Thyroid gland (tissue), 4 donors: ENCODE data around the gene VWA5B2. TPM values are rescaled to one million over a fixed set of nuclear protein-coding genes. Genes with fewer than 3 reads are reported as not detected.

ENCODE experiments used
- DNase-seq, 2 donors: peaks; one replicate each; pipeline ENCODE4 v3.0.0-alpha.2; 2019
- H3K27ac ChIP-seq, 3 donors: fragments of 200-600 bp; sonication (generic); 1 replicate in 2 of 3; 2 replicates in 1 of 3; pipeline ENCODE4 v1.5.1; 2016 to 2019; ENCODE audit warnings: mild to moderate bottlenecking in 1 of 3, moderate library complexity in 1 of 3
- H3K27me3 ChIP-seq: fragments of 200-600 bp; sonication (generic); one replicate; pipeline ENCODE4 v1.5.1; 2019
- H3K36me3 ChIP-seq, 2 donors: fragments of 200-600 bp; sonication (generic); one replicate each; pipeline ENCODE4 v1.5.1; 2016 to 2019
- H3K4me1 ChIP-seq, 2 donors: fragments of 200-600 bp; sonication (generic); one replicate each; pipeline ENCODE4 v1.5.1; 2017 to 2019
- H3K4me3 ChIP-seq, 3 donors: fragments of 200-600 bp; sonication (generic); replicated peaks in 1 of 3; 1 replicate in 2 of 3; 2 replicates in 1 of 3; pipeline ENCODE4 v1.5.1; 2016; ENCODE audit warnings: mild to moderate bottlenecking in 1 of 3
- H3K9me3 ChIP-seq: fragments of 200-600 bp; sonication (generic); one replicate; pipeline ENCODE4 v1.5.1; 2017
- CTCF ChIP-seq, 6 experiments: fragments of 200-600 bp in 3 of 6; fragments of 450-650 bp in 3 of 6; sonication (generic) in 3 of 6; IDR thresholded peaks; one replicate each; pipeline ENCODE4 v1.5.1; 2016 to 2019; ENCODE audit warnings: antibody characterized with exemption in 6 of 6, mild to moderate bottlenecking in 2 of 6, inconsistent platforms in 1 of 6, moderate library complexity in 1 of 6
- POLR2A ChIP-seq, 2 donors: fragments of 450-650 bp; IDR thresholded peaks; one replicate each; pipeline ENCODE4 v1.6.1; 2017; ENCODE audit warnings: antibody characterized with exemption in 2 of 2, mild to moderate bottlenecking in 2 of 2, moderate library complexity in 1 of 2
- WGBS, 2 donors: methylation state at CpG; one replicate each; pipeline ENCODE4 v1.1.5; 2017; 5-methylcytosine and 5-hydroxymethylcytosine counted together
- intact Hi-C: fragments of 100-400 bp; cut with DNase I; formaldehyde crosslinking; loops from one replicate; pipeline ENCODE4 v1.15.1; 2023
- total RNA-seq, 4 donors: library from RNA; depleted of rRNA; stranded (reverse); fragments of >200 nt; gene quantifications; one replicate each; pipeline ENCODE4 v1.2.3, GENCODE V29; 2016

VWA5B2 gene
- total RNA-seq = under 1 TPM in 3 of 4 donors, not detected in 1; 0.42 to 0.88 (median 0.45) TPM

GRCh38 chr3:184229394-184230080 is at the start of gene VWA5B2:
TSS of gene VWA5B2 (plus strand) at chr3:184229585. CDS start at chr3:184230529, 944 bp downstream.
- Histone ChIP-seq H3K27me3 (peaks cover 6% of the 10 kb centered on the region), H3K9me3 (no peaks in the 10 kb centered on the region), H3K36me3 (no peaks in the 10 kb centered on the region), H3K4me3 (peak within 1 kb of the TSS in 2 of 3 donors; percentile 30 to 39), H3K27ac (no peak within 1 kb of the TSS), H3K4me1 (peaks cover 9 to 29% of the 10 kb centered on the region in 2 donors)
- TF ChIP-seq CTCF (IDR thresholded peaks at IDR 0.05) (peak in 4 of 6 experiments; percentile 21 to 60 (median 52)), POLR2A (IDR thresholded peaks at IDR 0.05) (peak in 1 of 2 donors; percentile 52)
- WGBS, 2 donors = 1 to 2% methylated on average over 19 to 20 of the region's 66 CpGs
- intact Hi-C loops = loop anchor here (10.0 kb wide), 1 partner anchor 55 kb away; no protein-coding TSS in a partner anchor
- DNase-seq = peak; percentile 76

GRCh38 chr3:184180165-184180564 is 49.2 kb upstream of the VWA5B2 start:
- Histone ChIP-seq H3K27ac (no peak overlapping the region), H3K27me3 (no peaks in the 10 kb centered on the region), H3K4me3 (no peak overlapping the region), H3K9me3 (no peaks in the 10 kb centered on the region), H3K4me1 (peaks cover 21 to 24% of the 10 kb centered on the region in 2 donors), H3K36me3 (peaks cover 56 to 63% of the 10 kb centered on the region in 2 donors)
- no peak for TF ChIP-seq POLR2A (IDR thresholded peaks at IDR 0.05)
- no peak for TF ChIP-seq CTCF (IDR thresholded peaks at IDR 0.05)
- WGBS, 2 donors = 91% methylated on average over 6 of the region's 6 CpGs
- intact Hi-C loops = loop anchor here (5.0 kb wide), 1 partner anchor 38 kb away; no protein-coding TSS in a partner anchor
- no peak for DNase-seq

- TF ChIP-seq POLR2A (IDR thresholded peaks at IDR 0.05) = no peak
- TF ChIP-seq CTCF (IDR thresholded peaks at IDR 0.05) = no peak
- H3K4me1 ChIP-seq = peaks cover 14 to 20% of the 10 kb centered on the region in 2 donors
- intact Hi-C loops = loop anchor here (5.0 kb wide), 1 partner anchor 39 kb away; no protein-coding TSS in a partner anchor
- DNase-seq = no peak
- no peak overlapping the region for H3K27ac ChIP-seq
- H3K36me3 ChIP-seq = peaks cover 56 to 63% of the 10 kb centered on the region in 2 donors
- 94 to 98% methylated on average over 5 to 9 of the region's 9 CpGs for WGBS, 2 donors
- H3K9me3 ChIP-seq = no peaks in the 10 kb centered on the region
- H3K4me3 ChIP-seq = no peak overlapping the region
- H3K27me3 ChIP-seq = no peaks in the 10 kb centered on the region
These were observed 47.8 kb upstream of the VWA5B2 start for GRCh38 chr3:184181596-184181995.

GRCh38 chr3:184183679-184184078 is 45.7 kb upstream of the VWA5B2 start:
- intact Hi-C loops = loop anchor here (5.0 kb wide), 1 partner anchor 41 kb away; no protein-coding TSS in a partner anchor
- H3K27ac ChIP-seq = no peak overlapping the region

More at GRCh38 chr3:184183679-184184078, 45.7 kb upstream of the VWA5B2 start:
- WGBS, 2 donors = 88 to 98% methylated on average over 5 of the region's 5 CpGs
- DNase-seq = no peak
- TF ChIP-seq CTCF (IDR thresholded peaks at IDR 0.05) = no peak
- no peak for TF ChIP-seq POLR2A (IDR thresholded peaks at IDR 0.05)
- Histone ChIP-seq H3K9me3 (no peaks in the 10 kb centered on the region), H3K36me3 (peaks cover 54 to 55% of the 10 kb centered on the region in 2 donors), H3K4me1 (peaks cover 17 to 19% of the 10 kb centered on the region in 2 donors), H3K27me3 (no peaks in the 10 kb centered on the region), H3K4me3 (no peak overlapping the region)
